Measurements from ENCODE around the gene GABARAPL2.

DNA sequence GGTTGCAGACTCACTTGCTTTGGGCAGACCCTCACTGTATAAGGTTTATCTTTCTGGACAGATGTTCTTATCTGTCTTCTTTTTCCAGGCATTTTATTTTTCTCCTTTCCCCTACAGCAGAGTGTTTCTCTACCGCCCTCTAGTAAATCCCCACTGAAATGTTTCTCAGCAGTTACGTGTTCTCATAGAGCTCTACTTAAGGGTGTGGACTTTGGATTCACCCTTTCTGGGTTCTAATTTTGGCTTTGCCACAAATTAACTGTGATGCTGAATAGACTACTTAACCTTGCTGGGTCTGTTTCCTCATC is 54.9 kb downstream of the GABARAPL2 start:
- TF ChIP-seq ZEB2 (tag by site-specific recombination; IDR thresholded peaks at IDR 0.05) (no peak), ZNF37A (tag by site-specific recombination; IDR thresholded peaks at IDR 0.05) (no peak)

All from HEK293 (cell line).